Skin epidermis (tissue), 12 donors: ENCODE measurements around the gene MSL1.

Experiments
- H3K27ac ChIP-seq, 21 experiments: fragments of 200-600 bp; sonication (generic) in 11 of 21; one replicate each; pipeline ENCODE4 v1.5.0; 2020; ENCODE audit warnings: mild to moderate bottlenecking in 3 of 21, inconsistent platforms in 2 of 21, moderate library complexity in 2 of 21
- H3K4me3 ChIP-seq, 7 experiments: fragments of 200-600 bp; sonication (generic) in 2 of 7; one replicate each; pipeline ENCODE4 v1.5.0; 2020; ENCODE audit warnings: inconsistent platforms in 2 of 7, mild to moderate bottlenecking in 2 of 7, moderate library complexity in 1 of 7

Gene MSL1

DNA sequence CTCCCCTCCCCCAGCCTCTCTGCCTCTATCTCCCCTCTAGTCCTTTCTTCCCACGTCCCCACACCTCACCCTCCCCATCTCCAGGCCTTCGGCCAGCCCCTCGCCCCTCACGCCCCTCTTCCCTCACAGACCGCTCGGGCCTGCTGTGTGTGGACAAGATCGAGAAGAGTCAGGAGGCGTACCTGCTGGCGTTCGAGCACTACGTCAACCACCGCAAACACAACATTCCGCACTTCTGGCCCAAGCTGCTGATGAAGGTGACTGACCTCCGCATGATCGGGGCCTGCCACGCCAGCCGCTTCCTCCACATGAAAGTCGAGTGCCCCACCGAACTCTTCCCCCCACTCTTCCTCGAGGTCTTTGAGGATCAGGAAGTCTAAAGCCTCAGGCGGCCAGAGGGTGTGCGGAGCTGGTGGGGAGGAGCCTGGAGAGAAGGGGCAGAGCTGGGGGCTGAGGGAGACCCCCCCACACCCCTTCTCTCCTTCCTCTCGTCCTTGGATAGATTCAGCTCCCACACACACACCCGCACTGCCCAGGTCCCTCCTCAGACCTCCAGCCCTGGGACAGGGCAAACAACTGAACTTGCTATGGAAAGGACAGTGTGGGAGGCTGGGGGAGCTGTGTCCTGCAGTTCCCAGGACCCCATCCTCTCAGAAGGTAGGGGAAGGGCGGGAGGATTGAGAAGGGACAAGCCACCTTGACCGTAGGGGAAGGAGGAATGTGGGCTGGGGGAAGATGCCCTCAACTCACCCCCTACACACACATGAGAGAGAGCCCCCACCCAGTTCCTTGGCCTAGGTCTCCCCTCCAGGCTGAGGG, 32.5 kb upstream of the MSL1 start:
- Histone ChIP-seq H3K4me3 (no peak overlapping the region), H3K27ac (no peak overlapping the region)

DNA sequence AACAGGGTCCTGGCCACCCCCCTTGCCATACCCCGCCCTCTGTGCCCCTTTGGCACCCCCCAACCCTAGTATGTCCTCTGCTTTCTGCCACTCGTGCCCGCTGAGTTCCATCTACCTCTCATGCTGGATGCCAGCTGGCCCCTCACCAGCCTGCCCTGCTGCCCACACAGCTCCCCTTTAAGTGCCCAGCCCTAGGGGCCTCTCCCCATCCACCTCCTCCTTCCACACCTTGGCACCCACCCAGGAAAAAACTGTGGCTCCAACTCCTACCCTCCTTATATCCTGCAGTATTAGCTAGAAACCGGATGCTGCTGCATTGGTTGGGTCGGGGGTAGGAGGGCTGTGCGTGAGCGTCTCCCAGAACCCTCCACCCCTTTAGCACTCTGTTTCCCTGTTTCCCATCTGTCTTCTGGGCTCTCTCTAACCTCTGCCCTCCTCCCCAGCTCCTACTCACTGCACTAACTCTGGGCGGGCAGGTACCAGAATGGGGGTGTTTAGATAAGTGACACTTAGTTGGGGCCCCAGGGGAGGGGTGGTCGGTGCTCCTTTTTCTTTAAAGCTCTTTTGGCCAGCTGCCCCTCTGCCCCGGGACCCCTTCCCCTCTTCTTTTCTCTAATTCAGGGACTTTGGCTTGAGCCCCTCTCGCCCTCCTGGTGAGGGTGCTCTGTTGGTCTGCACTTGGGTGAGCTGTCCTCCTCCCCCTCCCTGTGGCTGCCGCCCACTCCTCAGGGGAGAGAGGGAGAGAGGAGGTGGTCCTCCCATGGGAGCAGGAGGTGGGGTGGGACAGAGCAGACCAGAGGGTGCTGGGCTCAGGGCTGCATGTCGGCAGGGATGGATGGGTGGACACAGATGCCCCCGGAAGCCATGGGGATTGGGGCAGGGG, 31.3 kb upstream of the MSL1 start:
- Histone ChIP-seq H3K4me3 (no peak overlapping the region), H3K27ac (peak overlapping the region in 5 of 21 experiments; percentile 0 to 44 (median 19))

DNA sequence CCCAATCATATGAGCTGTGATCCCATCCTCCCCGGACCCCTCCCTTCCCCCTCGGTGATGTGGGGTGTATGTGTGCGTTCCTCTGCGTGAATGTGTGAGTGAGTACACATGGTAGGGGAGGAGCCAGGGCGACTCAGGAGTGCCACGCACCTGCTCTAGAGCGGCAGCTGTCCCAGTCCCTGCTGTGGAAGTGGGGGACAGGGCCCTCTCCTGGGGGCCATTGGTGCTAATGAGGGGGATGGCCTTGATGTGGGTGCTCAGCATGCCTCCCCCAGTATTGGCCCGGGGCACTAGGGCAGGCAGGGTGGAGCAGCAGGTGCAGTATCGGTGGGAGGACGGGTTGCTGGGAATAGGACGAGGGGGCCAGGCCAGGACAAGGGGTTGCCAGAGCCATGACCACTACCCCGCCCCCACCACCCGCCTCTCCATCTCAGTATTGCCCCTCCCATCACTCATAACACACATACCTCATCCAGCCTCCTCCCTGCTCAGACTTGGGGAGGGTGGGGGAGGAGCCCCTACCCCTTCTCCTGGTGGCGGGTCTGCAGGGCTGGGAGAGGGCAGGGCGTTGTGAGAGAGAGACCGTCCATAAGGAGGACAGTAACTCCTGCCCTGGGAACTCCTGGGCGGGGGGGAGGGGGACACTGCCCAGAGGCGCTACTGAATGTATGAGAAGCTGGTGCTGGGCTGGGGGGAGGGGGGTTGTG, 29.9 kb upstream of the MSL1 start:
- no peak overlapping the region for H3K4me3 ChIP-seq
- H3K27ac ChIP-seq = peak overlapping the region in 7 of 21 experiments; percentile 3 to 72 (median 47)

DNA sequence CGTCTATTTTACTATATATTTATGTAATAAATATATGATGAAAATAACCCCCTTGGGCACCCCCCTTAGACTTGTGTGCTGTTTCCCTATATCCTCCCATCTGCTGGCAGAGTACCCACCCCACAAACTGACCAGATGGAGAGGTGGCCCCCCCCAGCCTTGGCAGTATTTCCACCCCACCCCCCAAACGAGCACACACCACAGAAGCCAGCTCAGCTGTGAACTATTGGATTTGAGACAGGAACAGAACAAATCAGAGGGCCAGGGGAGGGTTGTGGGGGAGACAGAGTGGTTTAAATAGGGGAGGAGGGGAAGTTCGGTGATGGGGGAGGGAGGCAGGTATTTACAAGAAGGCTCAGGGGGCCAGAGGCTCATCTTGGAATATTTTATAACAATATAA, 29.2 kb upstream of the MSL1 start:
- Histone ChIP-seq H3K4me3 (no peak overlapping the region), H3K27ac (peak overlapping the region in 10 of 21 experiments; percentile 29 to 89 (median 62))

DNA sequence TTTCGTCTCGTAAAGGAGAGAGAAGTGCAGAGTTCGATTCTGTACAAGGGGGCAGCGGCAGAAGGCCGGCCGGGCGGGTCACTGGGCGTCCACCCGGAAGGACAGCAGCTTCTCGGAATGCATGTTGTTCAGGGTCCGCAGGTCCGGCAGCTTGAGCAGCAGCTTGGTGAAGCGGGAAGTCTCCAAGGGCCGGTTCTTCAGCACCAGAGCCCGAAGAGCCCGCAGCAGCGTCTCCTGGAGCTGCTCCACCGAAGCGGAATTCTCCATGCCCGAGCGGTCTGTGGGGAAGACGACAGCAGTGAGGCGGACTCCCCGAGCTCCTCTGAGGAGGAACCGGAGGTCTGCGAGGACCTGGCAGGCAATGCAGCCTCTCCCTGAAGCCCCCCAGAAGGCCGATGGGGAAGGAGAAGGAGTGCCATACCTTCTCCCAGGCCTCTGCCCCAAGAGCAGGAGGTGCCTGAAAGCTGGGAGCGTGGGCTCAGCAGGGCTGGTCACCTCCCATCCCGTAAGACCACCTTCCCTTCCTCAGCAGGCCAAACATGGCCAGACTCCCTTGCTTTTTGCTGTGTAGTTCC, 28.7 kb upstream of the MSL1 start:
- peak overlapping the region in 15 of 21 experiments; percentile 25 to 89 (median 51) for H3K27ac ChIP-seq
- no peak overlapping the region for H3K4me3 ChIP-seq

DNA sequence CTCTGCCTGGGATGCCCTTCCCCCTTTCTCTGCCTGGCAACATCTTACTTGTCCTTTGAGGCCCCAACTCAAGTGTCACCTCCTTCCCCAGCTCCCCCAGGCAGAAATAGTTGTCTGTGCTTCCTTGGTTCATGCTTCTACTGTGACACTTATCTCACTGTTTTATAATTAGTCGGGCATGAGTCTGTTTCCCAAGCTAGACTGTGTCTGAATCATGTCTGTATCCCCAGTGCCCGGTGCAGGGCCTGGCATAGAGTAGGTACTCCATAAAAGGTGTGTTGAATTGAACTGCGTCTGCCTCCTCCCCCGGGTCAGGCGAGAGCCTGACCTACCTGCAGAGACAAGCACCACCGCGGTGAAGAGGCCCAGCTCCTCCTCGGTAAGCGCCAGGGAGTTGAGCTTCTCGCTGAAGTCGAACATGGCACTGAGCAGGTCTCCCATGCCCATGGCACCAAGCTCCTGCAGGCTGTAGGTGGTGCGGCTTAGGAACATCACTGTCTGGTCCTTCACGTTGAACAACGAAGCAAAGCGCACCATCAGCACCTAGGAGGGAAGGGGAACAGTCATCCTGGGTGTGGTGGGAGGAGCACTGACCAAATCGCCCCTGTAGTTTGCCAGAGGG, 28.1 kb upstream of the MSL1 start:
- Histone ChIP-seq H3K4me3 (no peak overlapping the region), H3K27ac (peak overlapping the region in 16 of 21 experiments; percentile 25 to 89 (median 50))

DNA sequence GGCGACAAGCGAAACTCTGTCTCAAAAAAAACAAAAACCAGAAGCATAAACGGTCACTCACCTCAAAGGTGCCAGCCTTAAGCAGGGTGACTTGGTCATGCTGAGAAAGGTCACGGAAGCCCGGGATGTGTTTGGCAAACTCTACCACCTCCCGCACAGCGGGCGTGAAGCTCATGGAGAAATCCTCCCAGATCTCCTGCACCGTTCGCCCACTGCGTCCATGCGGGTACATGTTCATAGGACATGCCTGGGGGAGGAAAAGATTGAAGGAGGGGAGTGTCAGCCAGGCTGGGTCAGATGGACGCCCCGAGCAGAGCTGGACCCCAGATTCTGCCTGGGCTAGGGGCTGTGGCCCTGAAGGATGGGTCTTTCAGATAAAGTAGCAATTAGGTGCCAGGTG, 26.9 kb upstream of the MSL1 start:
- Histone ChIP-seq H3K27ac (peak overlapping the region in 15 of 21 experiments; percentile 28 to 99 (median 88)), H3K4me3 (no peak overlapping the region)

DNA sequence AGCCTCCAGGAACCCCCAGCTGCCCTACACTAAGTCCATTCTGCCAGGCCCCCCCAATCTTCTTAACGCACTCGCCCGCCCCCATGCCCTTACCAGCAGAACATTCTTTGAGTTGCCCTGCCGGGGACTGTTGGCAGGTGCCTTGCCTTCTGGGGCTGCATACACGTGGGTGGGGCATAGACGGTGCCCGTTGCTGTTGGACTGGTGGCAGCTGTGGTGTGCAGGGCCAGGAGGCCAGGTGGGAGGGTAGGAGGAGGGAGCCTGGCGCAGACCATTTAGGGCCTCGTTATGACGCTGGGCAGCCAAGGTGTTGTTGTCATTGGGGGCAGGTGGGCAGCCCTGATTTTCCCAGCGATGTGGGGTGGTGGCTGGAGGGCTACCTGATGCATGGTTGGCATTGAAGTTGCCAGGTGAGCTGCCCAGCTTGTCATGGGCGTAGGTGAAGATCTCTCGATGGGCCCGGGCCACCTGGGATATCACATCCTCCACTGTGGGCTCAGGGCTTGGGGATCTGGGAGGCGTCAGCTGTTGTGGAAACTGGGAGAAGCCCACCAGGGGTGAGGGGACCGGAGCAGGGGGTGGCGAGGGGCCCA, 26.3 kb upstream of the MSL1 start:
- Histone ChIP-seq H3K27ac (peak overlapping the region in 20 of 21 experiments; percentile 34 to 99 (median 82)), H3K4me3 (no peak overlapping the region)

DNA sequence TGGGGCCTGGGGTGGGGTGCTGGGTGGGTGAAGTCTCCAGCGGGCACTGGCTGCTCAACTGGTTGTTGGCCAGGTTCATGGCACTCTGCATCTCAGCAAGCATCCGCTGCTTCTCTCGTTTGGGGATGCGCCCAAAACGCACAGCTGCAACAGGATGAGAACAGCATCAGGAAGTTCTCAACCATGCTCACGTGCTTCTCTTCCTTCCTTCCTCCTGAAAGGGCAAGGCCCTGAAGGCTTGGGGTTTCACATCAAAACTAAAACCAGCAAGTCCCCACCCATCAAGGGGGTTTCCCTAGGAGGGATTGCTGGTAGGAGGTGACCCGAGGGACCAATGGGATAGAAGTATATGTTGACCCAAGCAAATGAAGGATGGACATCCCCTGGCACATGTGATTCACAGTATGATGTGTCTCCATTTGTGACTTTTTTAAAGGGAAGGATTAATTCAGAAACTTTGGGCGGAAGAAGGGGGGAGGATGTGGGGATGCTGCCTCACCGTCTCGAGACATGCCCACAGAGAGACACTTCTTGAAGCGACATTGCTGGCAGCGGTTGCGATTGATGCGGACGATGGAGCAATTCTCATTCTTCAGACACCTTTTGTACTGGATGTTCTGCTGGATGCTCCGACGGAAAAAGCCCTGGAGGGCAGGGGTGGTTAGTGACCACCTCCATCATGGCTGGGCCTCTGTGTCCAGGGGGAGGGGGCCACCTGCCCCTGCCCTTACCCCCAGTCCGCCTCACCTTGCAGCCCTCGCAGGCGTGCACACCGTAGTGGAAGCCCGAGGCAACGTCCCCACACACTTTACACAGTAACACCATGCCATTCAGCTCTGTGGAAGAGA, 25.6 kb upstream of the MSL1 start:
- peak overlapping the region in 4 of 7 experiments; percentile 3 to 81 (median 40) for H3K4me3 ChIP-seq
- H3K27ac ChIP-seq = peak overlapping the region; percentile 34 to 99 (median 88)

DNA sequence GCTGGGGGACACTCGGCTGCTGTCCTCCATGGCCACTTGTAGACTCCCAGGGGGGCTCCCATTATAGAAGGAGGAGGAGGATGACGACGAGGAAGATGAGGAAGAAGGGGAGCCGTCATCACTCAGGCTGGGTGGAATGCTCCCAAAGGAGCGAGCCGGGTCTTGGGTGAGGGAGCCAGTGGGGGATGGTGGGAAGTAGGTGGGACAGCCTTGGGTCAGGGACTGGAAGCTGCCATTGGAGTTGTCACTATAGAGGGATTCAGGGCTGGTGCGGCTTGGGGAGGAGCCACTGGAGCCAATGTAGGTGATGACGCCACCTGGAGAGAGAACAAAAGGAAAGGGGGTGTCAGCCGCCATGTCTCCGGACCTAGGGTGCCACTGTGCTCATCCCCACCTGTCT, 24.7 kb upstream of the MSL1 start:
- H3K27ac ChIP-seq = peak overlapping the region in 20 of 21 experiments; percentile 35 to 99 (median 90)
- H3K4me3 ChIP-seq = peak overlapping the region in 4 of 7 experiments; percentile 35 to 95 (median 74)

DNA sequence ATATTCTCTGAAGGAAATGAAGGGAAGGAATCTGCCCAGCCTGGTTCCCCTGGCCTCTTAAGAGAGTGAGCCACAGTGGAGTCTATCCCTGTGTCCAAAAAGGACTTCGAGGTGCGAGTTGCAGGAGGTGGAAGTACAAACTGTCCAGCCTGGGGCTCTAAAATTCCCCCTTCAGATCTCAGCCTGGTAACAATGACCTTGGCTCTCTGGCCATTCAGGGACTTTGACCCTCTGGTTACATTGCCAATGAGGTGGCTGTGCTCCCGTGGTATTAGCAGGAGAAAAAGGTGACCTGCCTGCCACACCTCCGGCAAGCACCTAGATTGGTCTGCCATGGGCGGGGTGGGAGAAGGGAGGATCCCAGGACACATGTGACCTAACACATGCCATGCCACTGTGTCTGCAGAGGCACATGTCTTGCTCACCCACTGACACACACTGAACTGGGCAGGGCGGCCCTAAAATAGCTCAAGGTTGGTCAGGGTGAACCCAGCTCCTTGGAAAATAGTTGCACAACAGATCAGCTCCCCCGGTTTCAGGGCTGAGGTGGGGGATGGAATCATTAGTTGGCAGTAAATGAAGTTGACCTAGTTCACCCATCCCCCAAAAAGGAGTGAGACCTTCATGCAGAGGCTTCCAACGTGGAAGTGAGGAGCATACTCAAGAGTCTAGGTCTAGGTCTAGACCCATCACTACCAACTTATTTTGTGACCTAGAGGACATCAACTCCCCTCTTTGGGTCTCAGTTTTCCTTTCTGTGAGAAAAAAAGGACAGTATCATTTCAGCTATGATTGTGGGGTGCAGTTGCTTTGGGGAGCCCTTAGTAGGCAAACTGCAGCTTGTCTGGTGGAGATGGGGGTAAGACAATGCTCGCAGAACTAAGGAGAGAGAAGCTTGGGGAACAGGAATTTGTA, 23.6 kb upstream of the MSL1 start:
- H3K4me3 ChIP-seq = peak overlapping the region; percentile 23 to 95 (median 68)
- H3K27ac ChIP-seq = peak overlapping the region; percentile 29 to 99 (median 92)

DNA sequence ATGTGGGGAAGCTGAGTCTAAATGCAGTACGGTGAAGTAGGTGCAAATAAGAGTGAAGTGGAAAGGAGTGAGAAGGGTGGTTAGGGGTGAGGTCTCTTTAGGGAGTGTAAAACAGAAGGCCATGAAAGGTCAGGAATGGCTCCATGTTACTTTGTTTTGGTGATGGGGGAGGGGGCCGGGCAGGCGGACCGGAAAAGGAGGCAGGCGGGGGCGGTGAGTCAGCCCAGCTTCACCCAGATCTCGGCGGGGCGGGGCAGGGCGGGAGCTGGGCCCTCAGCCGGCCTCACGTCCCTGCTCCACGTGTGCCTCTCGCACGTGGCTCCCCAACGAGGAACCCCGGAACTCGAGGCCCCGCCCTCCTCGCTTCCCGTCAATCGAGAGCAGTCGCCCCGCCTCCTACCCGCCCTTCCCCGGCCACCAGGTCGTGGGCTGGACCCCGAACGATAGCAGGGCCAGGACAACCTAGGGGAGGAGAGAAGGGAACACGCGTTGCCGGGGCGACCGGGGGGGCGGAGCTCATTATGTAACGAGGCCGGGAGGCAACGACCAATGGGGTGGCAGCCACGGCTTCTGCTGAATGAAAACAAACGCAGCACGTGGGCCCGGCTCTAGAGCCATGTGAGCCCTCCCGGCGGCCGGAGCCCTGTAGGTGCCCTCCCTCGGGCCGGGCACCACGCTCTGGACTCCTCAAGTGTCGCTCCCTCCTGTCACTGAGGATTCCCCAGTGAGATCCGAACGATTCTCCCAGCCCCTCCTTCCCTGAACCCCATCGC, 22.7 kb upstream of the MSL1 start:
- peak overlapping the region; percentile 55 to 95 (median 81) for H3K4me3 ChIP-seq
- peak overlapping the region; percentile 71 to 99 (median 93) for H3K27ac ChIP-seq

DNA sequence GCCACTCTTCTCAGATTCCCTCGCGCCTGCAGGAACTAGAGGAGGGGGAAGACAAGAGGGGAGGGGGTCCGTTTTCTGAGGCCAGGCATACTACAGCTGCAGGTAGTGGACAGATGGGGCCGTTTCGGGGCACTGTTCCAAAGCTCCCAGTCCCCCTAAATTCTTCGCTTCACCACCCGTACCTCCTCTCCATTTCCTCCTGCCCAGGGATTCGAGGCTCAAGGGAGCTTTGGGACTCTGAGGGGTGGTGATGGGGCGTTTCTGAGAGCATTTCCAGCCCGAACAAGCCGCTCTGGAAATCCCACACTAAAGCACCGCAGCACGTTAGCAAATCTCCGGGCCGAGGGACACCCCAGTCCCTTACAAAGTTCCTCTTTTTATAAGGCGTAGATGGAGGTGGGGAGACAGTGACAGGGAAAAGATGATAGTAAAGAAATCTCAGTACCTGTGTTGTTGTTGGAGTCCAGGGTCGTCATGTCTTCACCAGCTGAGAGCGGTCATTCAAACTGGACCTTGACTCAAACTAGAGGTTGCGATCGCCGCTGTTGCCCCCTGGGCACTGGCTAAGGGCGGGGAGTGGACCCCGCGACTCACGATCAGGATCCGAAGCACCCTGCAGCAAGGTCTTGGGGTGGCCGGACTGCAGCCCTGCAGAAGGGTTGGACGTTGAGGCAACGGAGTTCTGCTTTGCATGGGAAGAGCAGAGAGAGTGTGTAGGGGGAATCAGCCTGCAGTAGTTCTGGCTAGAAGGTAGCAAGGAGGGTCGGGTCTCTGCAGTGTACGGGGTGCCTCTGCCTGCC, 22.0 kb upstream of the MSL1 start:
- Histone ChIP-seq H3K4me3 (peak overlapping the region; percentile 55 to 95 (median 81)), H3K27ac (peak overlapping the region; percentile 71 to 99 (median 93))

DNA sequence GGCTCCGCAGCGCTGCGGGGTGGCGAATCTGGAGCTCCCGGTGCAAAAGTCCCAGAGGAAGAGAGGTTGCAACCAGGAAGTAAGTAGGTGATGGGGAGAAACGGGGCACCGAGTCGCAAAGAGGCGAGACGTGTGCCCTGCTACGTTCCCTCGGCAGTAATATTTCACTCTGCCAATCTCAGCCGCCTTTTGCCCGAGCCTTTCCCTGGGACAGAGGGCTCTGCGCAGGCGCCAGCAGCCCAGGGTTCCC, 21.4 kb upstream of the MSL1 start, which contains the start of gene NR1D1:
Gene NR1D1, minus strand, starts transcription at position 171 of the 250 bp plus-strand sequence. CDS start 495 bp downstream, outside the sequence.
- peak within 1 kb of the TSS; percentile 71 to 99 (median 93) for H3K27ac ChIP-seq
- H3K4me3 ChIP-seq = peak within 1 kb of the TSS; percentile 55 to 95 (median 81)

DNA sequence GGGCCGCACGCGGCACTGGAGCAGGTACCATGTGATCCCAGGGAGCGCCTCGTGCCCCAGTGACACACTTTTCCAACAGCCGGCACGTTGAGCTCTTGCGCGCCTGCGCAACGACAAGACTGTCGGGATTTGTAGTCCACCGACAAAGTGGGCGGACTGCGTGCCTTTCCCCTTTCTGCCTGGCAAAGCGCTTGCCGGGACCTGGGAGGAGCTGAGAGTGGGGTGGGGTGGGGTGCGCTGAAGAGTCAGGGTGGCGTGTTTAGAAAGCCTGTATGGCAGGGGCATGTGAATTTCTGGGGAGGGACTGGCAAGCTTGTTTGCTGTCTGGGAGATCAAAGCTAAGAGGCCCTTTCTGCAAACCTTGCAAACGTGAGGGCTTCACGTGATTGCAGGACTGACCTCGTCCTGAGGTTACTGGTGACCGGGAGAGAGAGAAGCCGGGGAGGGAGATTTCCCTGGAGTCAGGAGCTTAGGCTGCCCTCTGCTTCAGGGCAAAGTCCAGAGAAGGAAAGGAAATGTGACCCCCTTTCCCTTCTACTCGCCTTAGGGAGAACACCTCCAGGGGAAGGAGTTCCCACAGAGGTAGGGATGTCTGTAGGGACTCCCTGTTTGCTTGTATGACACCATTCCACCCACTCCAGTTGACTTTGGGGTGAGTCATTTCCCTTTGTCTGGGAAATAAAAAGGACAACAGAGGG, 21.0 kb upstream of the MSL1 start:
- peak overlapping the region; percentile 55 to 95 (median 81) for H3K4me3 ChIP-seq

More for the DNA sequence above, 21.0 kb upstream of the MSL1 start:
- H3K27ac ChIP-seq = peak overlapping the region in 20 of 21 experiments; percentile 82 to 99 (median 94)
